Prostate gland (tissue), 2 donors: ENCODE measurements around the gene CACNA1I. TPM values are rescaled to one million over a fixed set of nuclear protein-coding genes. Genes with fewer than 3 reads are reported as not detected.

Source experiments
- DNase-seq: peaks from one replicate; pipeline ENCODE4 v3.0.0-alpha.2; 2019; ENCODE audit warnings: low spot score
- H3K27ac ChIP-seq, 2 donors: fragments of 200-600 bp; sonication (generic); 2 replicates each; pipeline ENCODE4 v1.5.1; 2017 to 2019
- H3K27me3 ChIP-seq: fragments of 200-600 bp; sonication (generic); replicated peaks from 2 replicates; pipeline ENCODE4 v1.5.1; 2019; ENCODE audit not compliant: insufficient read depth
- H3K36me3 ChIP-seq, 2 donors: fragments of 200-600 bp; sonication (generic); 1 replicate in 1 of 2; 2 replicates in 1 of 2; pipeline versions ENCODE4 v1.5.1 to v1.8.1; 2017 to 2019
- H3K4me1 ChIP-seq: fragments of 200-600 bp; sonication (generic); replicated peaks from 2 replicates; pipeline ENCODE4 v1.5.1; 2019
- H3K4me3 ChIP-seq, 2 donors: fragments of 200-600 bp; sonication (generic); 2 replicates each; pipeline ENCODE4 v1.5.1; 2017 to 2019
- H3K9me3 ChIP-seq: fragments of 200-600 bp; sonication (generic); 2 replicates; pipeline ENCODE4 v1.5.1; 2017
- CTCF ChIP-seq, 4 experiments: fragments of 200-600 bp in 2 of 4; fragments of 450-650 bp in 2 of 4; sonication (generic) in 2 of 4; IDR thresholded peaks; 1 replicate in 3 of 4; 2 replicates in 1 of 4; pipeline ENCODE4 v1.5.1; 2016 to 2019; ENCODE audit warnings: antibody characterized with exemption in 4 of 4, mild to moderate bottlenecking in 2 of 4, moderate library complexity in 2 of 4
- POLR2A ChIP-seq: fragments of 450-650 bp; IDR thresholded peaks from one replicate; pipeline ENCODE4 v1.6.1; 2016; ENCODE audit warnings: antibody characterized with exemption, mild to moderate bottlenecking
- POLR2AphosphoS5 ChIP-seq: sonication (generic); formaldehyde crosslinking; IDR thresholded peaks from one replicate; pipeline ENCODE4 v1.6.1; 2017; ENCODE audit warnings: antibody characterized with exemption
- WGBS: methylation state at CpG from one replicate; pipeline ENCODE4 v1.1.5; 2018; 5-methylcytosine and 5-hydroxymethylcytosine counted together
- intact Hi-C: fragments of 100-400 bp; cut with DNase I; formaldehyde crosslinking; loops from one replicate; pipeline ENCODE4 v1.14.2; 2022
- total RNA-seq, 2 donors: library from RNA; depleted of rRNA; stranded (reverse); fragments of >200 nt; gene quantifications; one replicate each; pipeline ENCODE4 v1.1.0, GENCODE V29; 2016

The CACNA1I gene
- total RNA-seq, 2 donors from 2014 or later: 0.05 to 0.68 TPM

- intact Hi-C loops: no loop called here
- DNase-seq: no peak
- no peak overlapping the region for H3K4me3 ChIP-seq
- no peaks in the 10 kb centered on the region for H3K27me3 ChIP-seq
- H3K27ac ChIP-seq: no peak overlapping the region
- H3K9me3 ChIP-seq: no peaks in the 10 kb centered on the region
- no peaks in the 10 kb centered on the region for H3K36me3 ChIP-seq
- WGBS: 97% methylated on average over 6 of the region's 6 CpGs
- H3K4me1 ChIP-seq: no peaks in the 10 kb centered on the region
- TF ChIP-seq POLR2AphosphoS5: no peak
- no peak for TF ChIP-seq POLR2A
- TF ChIP-seq CTCF (IDR thresholded peaks at IDR 0.05): no peak
These were observed 151.4 kb downstream of the CACNA1I start for GRCh38 chr22:39722032-39722325.

GRCh38 chr22:39722501-39722900 is 151.9 kb downstream of the CACNA1I start:
- H3K4me1 ChIP-seq: no peaks in the 10 kb centered on the region
- no peak overlapping the region for H3K27ac ChIP-seq
- intact Hi-C loops: no loop called here
- no peaks in the 10 kb centered on the region for H3K27me3 ChIP-seq
- TF ChIP-seq POLR2A (no peak), CTCF (IDR thresholded peaks at IDR 0.05) (no peak), POLR2AphosphoS5 (no peak)
- H3K4me3 ChIP-seq: no peak overlapping the region
- H3K9me3 ChIP-seq: no peaks in the 10 kb centered on the region
- WGBS: 83% methylated on average over 4 of the region's 4 CpGs
- no peaks in the 10 kb centered on the region for H3K36me3 ChIP-seq
- DNase-seq: no peak

GRCh38 chr22:39723463-39723862 is 152.9 kb downstream of the CACNA1I start:
- WGBS: 95% methylated on average over 10 of the region's 10 CpGs

GRCh38 chr22:39723899-39724351 is 153.4 kb downstream of the CACNA1I start:
- Histone ChIP-seq H3K36me3 (no peaks in the 10 kb centered on the region), H3K27ac (no peak overlapping the region), H3K4me1 (no peaks in the 10 kb centered on the region), H3K4me3 (no peak overlapping the region), H3K9me3 (no peaks in the 10 kb centered on the region), H3K27me3 (no peaks in the 10 kb centered on the region)
- intact Hi-C loops: no loop called here
- DNase-seq: no peak
- no peak for TF ChIP-seq POLR2AphosphoS5
- no peak for TF ChIP-seq POLR2A
- no peak for TF ChIP-seq CTCF (IDR thresholded peaks at IDR 0.05)
- WGBS: 80% methylated on average over 3 of the region's 3 CpGs

More at GRCh38 chr22:39723463-39723862, 152.9 kb downstream of the CACNA1I start:
- Histone ChIP-seq H3K27me3 (no peaks in the 10 kb centered on the region), H3K4me3 (no peak overlapping the region), H3K27ac (no peak overlapping the region), H3K4me1 (no peaks in the 10 kb centered on the region), H3K9me3 (no peaks in the 10 kb centered on the region), H3K36me3 (no peaks in the 10 kb centered on the region)
- no peak for DNase-seq
- TF ChIP-seq CTCF (IDR thresholded peaks at IDR 0.05) (no peak), POLR2A (no peak)
- intact Hi-C loops: no loop called here

- no peak for DNase-seq
- Histone ChIP-seq H3K4me1 (no peaks in the 10 kb centered on the region), H3K27ac (no peak overlapping the region), H3K4me3 (no peak overlapping the region), H3K9me3 (no peaks in the 10 kb centered on the region), H3K36me3 (no peaks in the 10 kb centered on the region), H3K27me3 (no peaks in the 10 kb centered on the region)
- WGBS: 76% methylated on average over 4 of the region's 4 CpGs
- no peak for TF ChIP-seq POLR2AphosphoS5
- TF ChIP-seq CTCF (IDR thresholded peaks at IDR 0.05): no peak
- no peak for TF ChIP-seq POLR2A
- intact Hi-C loops: no loop called here
These were observed 153.8 kb downstream of the CACNA1I start for GRCh38 chr22:39724390-39724789.
